HepG2 (cell line): ENCODE data around the gene UGT2A3. TPM values are rescaled to one million over a fixed set of nuclear protein-coding genes. Genes with fewer than 3 reads are reported as not detected.
A peak's percentile ranks its signal among the peaks of the same experiment; 100 is the strongest.

Experiments used
- ATAD3A ChIP-seq: sonication (generic); formaldehyde crosslinking; IDR thresholded peaks from 2 replicates; pipeline ENCODE4 v1.4.0; 2020; ENCODE audit warnings: missing genetic modification reagents
- ATF1 ChIP-seq: IDR thresholded peaks from 2 replicates; pipeline ENCODE4 v1.6.1; 2016; ENCODE audit warnings: mild to moderate bottlenecking, control low read depth
- BCL6 ChIP-seq: IDR thresholded peaks from 2 replicates; pipeline ENCODE4 v1.6.1; 2016; ENCODE audit warnings: missing genetic modification reagents, missing compliant biosample characterization
- DR1 ChIP-seq: sonication (generic); formaldehyde crosslinking; IDR thresholded peaks from 2 replicates; pipeline ENCODE4 v1.8.0; 2021; ENCODE audit warnings: mild to moderate bottlenecking, missing genetic modification reagents, inconsistent platforms
- GATAD1 ChIP-seq: IDR thresholded peaks from 2 replicates; pipeline ENCODE4 v1.6.1; 2016; ENCODE audit warnings: missing genetic modification reagents, missing compliant biosample characterization
- HIC2 ChIP-seq: sonication (generic); formaldehyde crosslinking; IDR thresholded peaks from 2 replicates; pipeline ENCODE4 v1.9.0; 2022; ENCODE audit warnings: low read depth, missing genetic modification reagents
- MEIS1 ChIP-seq: sonication (generic); formaldehyde crosslinking; IDR thresholded peaks from 2 replicates; pipeline ENCODE4 v1.9.0; 2021; ENCODE audit warnings: mild to moderate bottlenecking, missing genetic modification reagents, moderate library complexity, borderline replicate concordance
- NBN ChIP-seq: fragments of 450-650 bp; conservative IDR thresholded peaks from 2 replicates; pipeline ENCODE4 v1.6.1; 2017
- RXRA ChIP-seq: sonication (generic); formaldehyde crosslinking; IDR thresholded peaks from 2 replicates; pipeline ENCODE4 v1.5.1; 2020; ENCODE audit warnings: missing genetic modification reagents
- SOX13 ChIP-seq, 3 experiments: fragments of 450-650 bp in 1 of 3; sonication (generic) in 1 of 3; formaldehyde crosslinking in 1 of 3; IDR thresholded peaks in 2 of 3; conservative IDR thresholded peaks in 1 of 3; 2 replicates each; pipeline versions ENCODE4 v1.5.0 to v1.6.1; 2016 to 2020; ENCODE audit warnings: antibody characterized with exemption in 1 of 3, mild to moderate bottlenecking in 1 of 3, missing compliant biosample characterization in 1 of 3, missing genetic modification reagents in 1 of 3, moderate library complexity in 1 of 3
- ZNF331 ChIP-seq: sonication (generic); formaldehyde crosslinking; IDR thresholded peaks from 2 replicates; pipeline ENCODE4 v1.4.0; 2020; ENCODE audit warnings: missing genetic modification reagents
- polyA plus RNA-seq, 8 experiments: library from polyadenylated mRNA; depleted of rRNA in 3 of 8; stranded (reverse) in 7 of 8; unstranded in 1 of 8; fragments of >200 nt; fragmentation: Illumina TruSeq in 4 of 8; extraction: Trizol in 4 of 8; gene quantifications; 2 replicates each; pipeline versions ENCODE4 v1.2.1 to v1.2.3, GENCODE V29; 2011 to 2016; ENCODE audit warnings: low read depth in 4 of 8, missing spikeins in 1 of 8, mixed read lengths in 1 of 8; ENCODE audit not compliant: insufficient read depth in 1 of 8
- total RNA-seq, 5 experiments: library from RNA; depleted of rRNA; stranded (reverse); fragments of >200 nt; fragmentation: Illumina TruSeq; extraction: Trizol; gene quantifications; 2 replicates each; pipeline ENCODE4 v1.2.3, GENCODE V29; 2016; ENCODE audit warnings: low read depth in 1 of 5
- TF ChIP-seq, protein P1 (sequence below): sonication (generic); formaldehyde crosslinking; IDR thresholded peaks from 2 replicates; pipeline ENCODE4 v1.5.1; 2020; ENCODE audit warnings: missing genetic modification reagents, mild to moderate bottlenecking, borderline replicate concordance
- TF ChIP-seq, protein P2 (sequence below): sonication (generic); formaldehyde crosslinking; IDR thresholded peaks from 2 replicates; pipeline ENCODE4 v1.4.0; 2020; ENCODE audit warnings: missing genetic modification reagents
- TF ChIP-seq, protein P3 (sequence below): sonication (generic); formaldehyde crosslinking; IDR thresholded peaks from 2 replicates; pipeline ENCODE4 v1.4.0; 2020; ENCODE audit warnings: mild to moderate bottlenecking, missing genetic modification reagents

The UGT2A3 gene
- total and polyA plus RNA-seq, 2 of the 13 experiments (the other 11 are each of a cell fraction or from before 2014, with no cell fraction given), result 61.3 to 97.2 TPM

GRCh38 chr4:68951078-68951805 is at the start of gene UGT2A3 (continued):
- TF ChIP-seq ZNF331 (CRISPR knock-in tag) (peak; percentile 70; the same call in 1 of the 2 replicates), MEIS1 (peak; percentile 52; the same call in 1 of the 2 replicates), ATF1 (CRISPR knock-in tag) (peak; percentile 71; the same call in 1 of the 2 replicates), BCL6 (CRISPR knock-in tag) (peak; percentile 92), DR1 (peak; percentile 46; the same call in 1 of the 2 replicates), RXRA (CRISPR knock-in tag) (peak; percentile 92; the same call in 1 of the 2 replicates), HIC2 (CRISPR knock-in tag) (no peak), NBN (no peak), GATAD1 (peak; percentile 74), ATAD3A (CRISPR knock-in tag) (no peak), SOX13 (IDR thresholded peaks at IDR 0.05) (no peak; the same call in 1 of the 2 replicates), SOX13 (CRISPR knock-in tag; conservative IDR thresholded peaks at IDR 0.05 in 1 of 2, IDR thresholded peaks at IDR 0.05 in 1 of 2) (peak in 1 of 2 experiments; percentile 85; a peak in 2 of 4 replicates)
- TF ChIP-seq, protein P1, sequence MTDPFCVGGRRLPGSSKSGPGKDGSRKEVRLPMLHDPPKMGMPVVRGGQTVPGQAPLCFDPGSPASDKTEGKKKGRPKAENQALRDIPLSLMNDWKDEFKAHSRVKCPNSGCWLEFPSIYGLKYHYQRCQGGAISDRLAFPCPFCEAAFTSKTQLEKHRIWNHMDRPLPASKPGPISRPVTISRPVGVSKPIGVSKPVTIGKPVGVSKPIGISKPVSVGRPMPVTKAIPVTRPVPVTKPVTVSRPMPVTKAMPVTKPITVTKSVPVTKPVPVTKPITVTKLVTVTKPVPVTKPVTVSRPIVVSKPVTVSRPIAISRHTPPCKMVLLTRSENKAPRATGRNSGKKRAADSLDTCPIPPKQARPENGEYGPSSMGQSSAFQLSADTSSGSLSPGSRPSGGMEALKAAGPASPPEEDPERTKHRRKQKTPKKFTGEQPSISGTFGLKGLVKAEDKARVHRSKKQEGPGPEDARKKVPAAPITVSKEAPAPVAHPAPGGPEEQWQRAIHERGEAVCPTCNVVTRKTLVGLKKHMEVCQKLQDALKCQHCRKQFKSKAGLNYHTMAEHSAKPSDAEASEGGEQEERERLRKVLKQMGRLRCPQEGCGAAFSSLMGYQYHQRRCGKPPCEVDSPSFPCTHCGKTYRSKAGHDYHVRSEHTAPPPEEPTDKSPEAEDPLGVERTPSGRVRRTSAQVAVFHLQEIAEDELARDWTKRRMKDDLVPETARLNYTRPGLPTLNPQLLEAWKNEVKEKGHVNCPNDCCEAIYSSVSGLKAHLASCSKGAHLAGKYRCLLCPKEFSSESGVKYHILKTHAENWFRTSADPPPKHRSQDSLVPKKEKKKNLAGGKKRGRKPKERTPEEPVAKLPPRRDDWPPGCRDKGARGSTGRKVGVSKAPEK (CRISPR knock-in tag), result peak; percentile 32; the same call in 1 of the 2 replicates
- TF ChIP-seq, protein P2, sequence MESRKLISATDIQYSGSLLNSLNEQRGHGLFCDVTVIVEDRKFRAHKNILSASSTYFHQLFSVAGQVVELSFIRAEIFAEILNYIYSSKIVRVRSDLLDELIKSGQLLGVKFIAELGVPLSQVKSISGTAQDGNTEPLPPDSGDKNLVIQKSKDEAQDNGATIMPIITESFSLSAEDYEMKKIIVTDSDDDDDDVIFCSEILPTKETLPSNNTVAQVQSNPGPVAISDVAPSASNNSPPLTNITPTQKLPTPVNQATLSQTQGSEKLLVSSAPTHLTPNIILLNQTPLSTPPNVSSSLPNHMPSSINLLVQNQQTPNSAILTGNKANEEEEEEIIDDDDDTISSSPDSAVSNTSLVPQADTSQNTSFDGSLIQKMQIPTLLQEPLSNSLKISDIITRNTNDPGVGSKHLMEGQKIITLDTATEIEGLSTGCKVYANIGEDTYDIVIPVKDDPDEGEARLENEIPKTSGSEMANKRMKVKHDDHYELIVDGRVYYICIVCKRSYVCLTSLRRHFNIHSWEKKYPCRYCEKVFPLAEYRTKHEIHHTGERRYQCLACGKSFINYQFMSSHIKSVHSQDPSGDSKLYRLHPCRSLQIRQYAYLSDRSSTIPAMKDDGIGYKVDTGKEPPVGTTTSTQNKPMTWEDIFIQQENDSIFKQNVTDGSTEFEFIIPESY (CRISPR knock-in tag), result peak; percentile 58; the same call in 1 of the 2 replicates
- TF ChIP-seq, protein P3, sequence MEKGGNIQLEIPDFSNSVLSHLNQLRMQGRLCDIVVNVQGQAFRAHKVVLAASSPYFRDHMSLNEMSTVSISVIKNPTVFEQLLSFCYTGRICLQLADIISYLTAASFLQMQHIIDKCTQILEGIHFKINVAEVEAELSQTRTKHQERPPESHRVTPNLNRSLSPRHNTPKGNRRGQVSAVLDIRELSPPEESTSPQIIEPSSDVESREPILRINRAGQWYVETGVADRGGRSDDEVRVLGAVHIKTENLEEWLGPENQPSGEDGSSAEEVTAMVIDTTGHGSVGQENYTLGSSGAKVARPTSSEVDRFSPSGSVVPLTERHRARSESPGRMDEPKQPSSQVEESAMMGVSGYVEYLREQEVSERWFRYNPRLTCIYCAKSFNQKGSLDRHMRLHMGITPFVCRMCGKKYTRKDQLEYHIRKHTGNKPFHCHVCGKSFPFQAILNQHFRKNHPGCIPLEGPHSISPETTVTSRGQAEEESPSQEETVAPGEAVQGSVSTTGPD (CRISPR knock-in tag), result peak; percentile 79
